ENCODE results near the gene AK9. TPM values are rescaled to one million over a fixed set of nuclear protein-coding genes. Genes with fewer than 3 reads are reported as not detected.
"Not testable (repeated sequence)": the region's sequence is repeated elsewhere in the genome, so short reads cannot be mapped to it uniquely, and the experiment has no call there.

Gene AK9
- polyA plus RNA-seq, 1 donor from 2014 or later: 8.2 TPM

DNA sequence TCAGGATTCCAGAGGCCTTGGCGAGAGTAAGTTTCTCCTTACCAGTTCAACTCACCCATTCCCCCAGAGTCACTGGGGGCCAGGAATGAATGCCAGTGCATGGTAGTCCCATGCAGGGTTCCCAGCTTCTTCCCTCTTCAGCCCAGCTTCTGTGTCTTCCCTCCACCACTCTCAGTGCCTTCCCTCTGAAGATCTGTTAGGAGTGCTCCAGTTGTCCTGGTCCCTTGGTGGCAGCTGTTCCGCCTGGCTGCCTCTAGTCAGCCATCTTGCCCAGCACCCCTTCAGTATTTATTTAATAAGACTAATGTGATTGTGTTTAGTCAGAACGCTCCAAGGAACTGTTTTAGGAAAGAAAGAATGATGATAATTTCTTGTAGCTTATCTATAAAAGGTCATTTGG is 23.2 kb upstream of the AK9 start:
- peaks cover 0 to 5% (median 0%) of the 10 kb centered on the region in 3 donors for H3K9me3 Mint-ChIP-seq
- H3K27ac Mint-ChIP-seq: no peak overlapping the region
- H3K27me3 Mint-ChIP-seq: no peaks in the 10 kb centered on the region
- H3K4me3 Mint-ChIP-seq: no peak overlapping the region
- H3K36me3 Mint-ChIP-seq: peaks cover 8% of the 10 kb centered on the region
- H3K4me1 Mint-ChIP-seq: peaks cover 28 to 36% (median 32%) of the 10 kb centered on the region in 3 donors

GRCh38 chr6:109713097-109713496 is 22.1 kb upstream of the AK9 start:
- Mint-ChIP-seq H3K27ac (no peak overlapping the region), H3K4me3 (no peak overlapping the region), H3K36me3 (peaks cover 8% of the 10 kb centered on the region), H3K27me3 (no peaks in the 10 kb centered on the region), H3K9me3 (peaks cover 0 to 9% (median 0%) of the 10 kb centered on the region in 3 donors), H3K4me1 (peaks cover 32 to 35% (median 32%) of the 10 kb centered on the region in 3 donors)

DNA sequence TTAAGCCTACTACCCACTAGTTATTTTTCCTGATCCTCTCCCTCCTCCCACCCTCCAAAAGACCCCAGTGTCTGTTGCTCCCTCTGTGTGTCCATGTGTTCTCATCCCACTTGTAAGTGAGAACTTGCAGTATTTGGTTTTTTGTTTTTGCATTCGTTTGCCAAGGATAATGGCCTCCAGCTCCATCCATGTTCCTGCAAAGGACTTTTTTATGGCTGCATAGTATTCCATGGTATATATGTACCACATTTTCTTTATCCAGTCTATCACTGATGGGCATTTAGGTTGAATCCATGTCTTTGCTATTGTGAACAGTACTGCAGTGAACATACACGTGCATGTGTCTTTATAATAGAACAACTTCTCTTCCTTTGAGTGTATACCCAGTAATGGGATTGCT is 17.1 kb upstream of the AK9 start:
- H3K27me3 Mint-ChIP-seq, H3K4me3 Mint-ChIP-seq, H3K27ac Mint-ChIP-seq, H3K9me3 Mint-ChIP-seq, H3K36me3 Mint-ChIP-seq: not testable (repeated sequence)
- peaks cover 33 to 46% (median 34%) of the 10 kb centered on the region in 3 donors for H3K4me1 Mint-ChIP-seq

GRCh38 chr6:109706513-109706912 is 15.5 kb upstream of the AK9 start:
- H3K27me3 Mint-ChIP-seq: no peaks in the 10 kb centered on the region
- peaks cover 0 to 10% (median 0%) of the 10 kb centered on the region in 3 donors for H3K9me3 Mint-ChIP-seq
- peak overlapping the region in 1 of 3 donors; percentile 6 for H3K27ac Mint-ChIP-seq
- H3K4me1 Mint-ChIP-seq: peaks cover 32 to 48% (median 36%) of the 10 kb centered on the region in 3 donors
- H3K36me3 Mint-ChIP-seq: peaks cover 6% of the 10 kb centered on the region
- no peak overlapping the region for H3K4me3 Mint-ChIP-seq

GRCh38 chr6:109705258-109705657 is 14.3 kb upstream of the AK9 start:
- no peak overlapping the region for H3K27ac Mint-ChIP-seq
- no peaks in the 10 kb centered on the region for H3K27me3 Mint-ChIP-seq
- H3K4me3 Mint-ChIP-seq: no peak overlapping the region
- H3K9me3 Mint-ChIP-seq: peaks cover 0 to 10% (median 0%) of the 10 kb centered on the region in 3 donors
- peaks cover 6% of the 10 kb centered on the region for H3K36me3 Mint-ChIP-seq
- H3K4me1 Mint-ChIP-seq: peaks cover 27 to 49% (median 34%) of the 10 kb centered on the region in 3 donors

GRCh38 chr6:109702791-109703190 is 11.8 kb upstream of the AK9 start:
- no peaks in the 10 kb centered on the region for H3K36me3 Mint-ChIP-seq
- no peaks in the 10 kb centered on the region for H3K27me3 Mint-ChIP-seq
- peaks cover 19 to 41% (median 23%) of the 10 kb centered on the region in 3 donors for H3K4me1 Mint-ChIP-seq
- H3K9me3 Mint-ChIP-seq: no peaks in the 10 kb centered on the region
- peak overlapping the region; percentile 12 to 67 (median 29) for H3K27ac Mint-ChIP-seq
- H3K4me3 Mint-ChIP-seq: no peak overlapping the region

DNA sequence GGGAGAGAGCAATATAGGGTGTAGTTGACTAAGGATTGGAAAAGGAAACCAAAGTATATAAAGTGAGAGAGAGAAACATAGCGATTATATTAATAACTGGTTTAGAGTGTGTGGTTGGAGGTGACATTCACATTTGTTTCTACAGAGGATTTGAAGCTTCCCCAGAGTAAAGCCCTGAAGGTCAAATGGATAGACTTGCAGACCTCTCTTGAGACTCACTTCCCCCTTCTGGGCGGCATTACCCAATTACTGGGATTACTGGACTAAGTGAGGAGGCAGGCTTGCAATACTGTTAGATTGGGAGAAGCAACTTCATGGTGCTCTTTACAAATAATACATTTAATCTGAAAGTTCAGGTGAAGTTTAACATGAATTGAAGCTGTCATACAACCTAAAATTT is 10.8 kb upstream of the AK9 start:
- no peak overlapping the region for H3K4me3 Mint-ChIP-seq
- no peaks in the 10 kb centered on the region for H3K27me3 Mint-ChIP-seq
- no peak overlapping the region for H3K27ac Mint-ChIP-seq
- H3K9me3 Mint-ChIP-seq: no peaks in the 10 kb centered on the region
- peaks cover 19 to 41% (median 28%) of the 10 kb centered on the region in 3 donors for H3K4me1 Mint-ChIP-seq
- no peaks in the 10 kb centered on the region for H3K36me3 Mint-ChIP-seq

GRCh38 chr6:109701221-109701620 is 10.2 kb upstream of the AK9 start:
- Mint-ChIP-seq H3K27me3 (no peaks in the 10 kb centered on the region), H3K4me3 (no peak overlapping the region), H3K4me1 (peaks cover 19 to 38% (median 31%) of the 10 kb centered on the region in 3 donors), H3K9me3 (peaks cover 0 to 3% (median 0%) of the 10 kb centered on the region in 3 donors), H3K36me3 (peaks cover 3% of the 10 kb centered on the region), H3K27ac (no peak overlapping the region)

DNA sequence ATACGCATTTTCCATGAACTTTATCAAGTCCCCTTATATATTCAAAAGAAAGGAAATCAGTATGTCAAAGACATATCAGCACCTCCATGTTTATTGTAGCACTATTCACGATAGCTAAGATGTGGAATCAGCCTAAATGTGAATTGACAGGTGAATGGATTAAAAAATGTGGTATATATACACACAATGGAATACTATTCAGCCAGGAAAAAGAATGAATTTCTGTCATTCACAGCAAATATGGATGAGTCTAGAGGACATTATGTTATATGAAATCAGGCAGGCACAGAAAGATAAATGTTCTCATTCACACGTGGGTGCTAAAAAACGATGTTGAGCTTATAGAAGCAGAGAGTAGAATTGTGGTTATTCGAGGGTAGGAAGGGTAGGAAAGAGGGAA is 5.4 kb upstream of the AK9 start:
- Mint-ChIP-seq H3K4me1 (peaks cover 21 to 40% (median 38%) of the 10 kb centered on the region in 3 donors), H3K9me3 (peaks cover 0 to 7% (median 0%) of the 10 kb centered on the region in 3 donors), H3K27me3 (no peaks in the 10 kb centered on the region), H3K27ac (no peak overlapping the region), H3K4me3 (no peak overlapping the region), H3K36me3 (peaks cover 3% of the 10 kb centered on the region)

DNA sequence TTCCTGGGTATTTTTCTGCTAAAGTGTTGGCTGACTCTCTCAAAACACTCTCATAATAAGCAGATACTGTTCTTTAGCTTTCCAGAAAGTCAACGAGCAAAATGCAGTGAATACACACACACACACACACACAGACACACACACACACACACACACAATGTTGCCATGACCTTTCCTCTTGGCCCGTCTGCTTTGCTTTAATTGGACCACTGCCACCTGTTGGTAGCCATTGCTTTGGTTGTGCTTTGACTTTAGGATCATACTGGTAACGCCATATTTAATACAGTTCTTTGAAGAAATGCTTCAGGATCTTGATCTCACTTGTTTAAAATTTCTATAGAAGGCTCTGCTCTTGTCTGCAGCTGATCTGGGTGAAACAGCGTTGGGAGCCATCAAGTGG is 4.5 kb upstream of the AK9 start:
- H3K9me3 Mint-ChIP-seq: peaks cover 0 to 7% (median 0%) of the 10 kb centered on the region in 3 donors
- peaks cover 23 to 39% (median 36%) of the 10 kb centered on the region in 3 donors for H3K4me1 Mint-ChIP-seq
- no peak overlapping the region for H3K4me3 Mint-ChIP-seq
- peaks cover 3% of the 10 kb centered on the region for H3K36me3 Mint-ChIP-seq
- peak overlapping the region in 1 of 3 donors; percentile 46 for H3K27ac Mint-ChIP-seq
- no peaks in the 10 kb centered on the region for H3K27me3 Mint-ChIP-seq

DNA sequence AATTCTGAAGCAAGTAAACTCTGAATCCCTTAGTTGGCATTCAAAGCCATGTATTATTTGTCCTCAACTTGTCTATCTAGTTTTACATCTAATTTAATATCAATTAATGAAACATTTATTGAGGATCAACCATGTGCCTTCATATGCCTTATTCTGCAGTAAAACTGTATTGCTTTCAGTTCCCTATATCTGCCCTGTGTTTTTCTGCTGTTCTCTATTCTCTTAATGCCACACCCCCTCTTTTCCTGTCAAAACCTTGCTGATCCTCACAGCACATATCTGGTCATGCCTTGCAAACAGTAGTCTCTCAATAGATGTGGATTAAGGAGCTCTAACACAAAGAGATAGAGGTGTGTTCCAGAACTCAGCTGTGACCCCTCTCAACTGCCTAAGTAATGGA is 2.1 kb upstream of the AK9 start:
- peaks cover 3% of the 10 kb centered on the region for H3K36me3 Mint-ChIP-seq
- H3K27ac Mint-ChIP-seq: peak overlapping the region; percentile 8 to 98 (median 74)
- H3K9me3 Mint-ChIP-seq: peaks cover 0 to 7% (median 0%) of the 10 kb centered on the region in 3 donors
- no peaks in the 10 kb centered on the region for H3K27me3 Mint-ChIP-seq
- H3K4me3 Mint-ChIP-seq: peak overlapping the region; percentile 92 to 100 (median 98)
- H3K4me1 Mint-ChIP-seq: peaks cover 23 to 44% (median 39%) of the 10 kb centered on the region in 3 donors

- peak overlapping the region; percentile 74 to 98 (median 97) for H3K27ac Mint-ChIP-seq
- no peaks in the 10 kb centered on the region for H3K9me3 Mint-ChIP-seq
- H3K27me3 Mint-ChIP-seq: no peaks in the 10 kb centered on the region
- H3K36me3 Mint-ChIP-seq: no peaks in the 10 kb centered on the region
- H3K4me1 Mint-ChIP-seq: peaks cover 21 to 29% (median 29%) of the 10 kb centered on the region in 3 donors
- H3K4me3 Mint-ChIP-seq: peak overlapping the region; percentile 92 to 100 (median 98)
Measured at GRCh38 chr6:109690373-109690736, 647 bp downstream of the AK9 start.

- Mint-ChIP-seq H3K4me1 (peaks cover 6 to 19% (median 15%) of the 10 kb centered on the region in 3 donors), H3K27ac (no peak overlapping the region), H3K36me3 (peaks cover 2% of the 10 kb centered on the region), H3K9me3 (peaks cover 0 to 2% (median 0%) of the 10 kb centered on the region in 3 donors), H3K27me3 (no peaks in the 10 kb centered on the region), H3K4me3 (no peak overlapping the region)
Measured at GRCh38 chr6:109687271-109687761, 3.7 kb downstream of the AK9 start.

GRCh38 chr6:109686566-109687265 is 4.3 kb downstream of the AK9 start:
- H3K4me3 Mint-ChIP-seq: no peak overlapping the region
- H3K4me1 Mint-ChIP-seq: peaks cover 4 to 15% (median 12%) of the 10 kb centered on the region in 3 donors
- H3K27ac Mint-ChIP-seq: no peak overlapping the region
- peaks cover 2% of the 10 kb centered on the region for H3K36me3 Mint-ChIP-seq
- no peaks in the 10 kb centered on the region for H3K27me3 Mint-ChIP-seq
- H3K9me3 Mint-ChIP-seq: peaks cover 0 to 2% (median 0%) of the 10 kb centered on the region in 3 donors

DNA sequence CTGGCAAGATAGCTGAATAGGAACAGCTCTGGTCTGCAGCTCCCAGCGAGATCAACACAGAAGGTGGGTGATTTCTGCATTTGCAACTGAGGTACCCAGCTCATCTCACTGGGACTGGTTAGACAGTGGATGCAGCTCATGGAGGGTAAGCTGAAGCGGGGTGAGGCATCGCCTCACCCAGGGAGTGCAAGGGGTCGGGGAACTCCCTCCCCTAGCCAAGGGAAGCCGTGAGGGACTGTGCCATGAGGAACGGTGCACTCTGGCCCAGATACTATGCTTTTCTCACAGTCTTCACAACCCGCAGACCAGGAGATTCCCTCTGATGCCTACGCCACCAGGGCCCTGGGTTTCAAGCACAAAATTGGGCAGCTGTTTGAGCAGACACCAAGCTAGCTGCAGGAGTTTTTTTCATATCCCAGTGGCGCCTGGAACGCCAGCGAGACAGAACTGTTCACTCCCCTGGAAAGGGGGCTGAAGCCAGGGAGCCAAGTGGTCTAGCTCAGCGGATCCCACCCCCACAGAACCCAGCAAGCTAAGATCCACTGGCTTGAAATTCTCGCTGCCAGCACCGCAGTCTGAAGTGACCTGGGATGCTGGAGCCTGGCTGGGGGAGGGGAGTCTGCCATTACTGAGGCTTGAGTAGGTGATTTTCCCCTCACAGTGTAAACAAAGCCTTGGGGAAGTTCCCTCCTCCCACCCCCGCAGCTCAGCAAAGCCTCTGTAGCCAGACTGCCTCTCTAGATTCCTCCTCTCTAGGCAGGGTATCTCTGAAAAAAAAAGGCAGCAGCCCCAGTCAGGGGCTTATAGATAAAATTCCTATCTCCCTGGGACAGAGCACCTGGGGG is 12.1 kb downstream of the AK9 start:
- H3K27me3 Mint-ChIP-seq, H3K9me3 Mint-ChIP-seq, H3K36me3 Mint-ChIP-seq: not testable (repeated sequence)
- Mint-ChIP-seq H3K4me3 (peak overlapping the region in 2 of 4 donors; percentile 8 to 52), H3K4me1 (peaks cover 14 to 25% (median 21%) of the 10 kb centered on the region in 3 donors), H3K27ac (peak overlapping the region in 1 of 3 donors; percentile 25)

Measured in IgD-negative memory B cell (primary cell).